Hepatocyte (in vitro differentiated cells): Measurements from ENCODE around the gene MRPS9. TPM values are rescaled to one million over a fixed set of nuclear protein-coding genes. Genes with fewer than 3 reads are reported as not detected.

Source experiments
- DNase-seq: peaks from one replicate; pipeline ENCODE4 v3.0.0-alpha.2; 2016; ENCODE audit warnings: low spot score
- H2AFZ ChIP-seq: fragments of 200-600 bp; sonication (generic); 2 replicates; pipeline ENCODE4 v1.6.0; 2016; ENCODE audit warnings: antibody characterized with exemption, mild to moderate bottlenecking
- H3K27ac ChIP-seq: fragments of 200-600 bp; sonication (generic); 2 replicates; pipeline ENCODE4 v1.5.1; 2016; ENCODE audit warnings: mild to moderate bottlenecking
- H3K27me3 ChIP-seq: fragments of 200-600 bp; sonication (generic); 2 replicates; pipeline ENCODE4 v1.6.1; 2016
- H3K36me3 ChIP-seq: fragments of 200-600 bp; sonication (generic); replicated peaks from 2 replicates; pipeline ENCODE4 v1.5.1; 2016; ENCODE audit warnings: low read depth; ENCODE audit not compliant: insufficient read depth
- H3K4me1 ChIP-seq: fragments of 200-600 bp; sonication (generic); 2 replicates; pipeline ENCODE4 v1.5.1; 2016; ENCODE audit warnings: mild to moderate bottlenecking, moderate library complexity; ENCODE audit not compliant: insufficient read depth
- H3K4me2 ChIP-seq: fragments of 200-600 bp; sonication (generic); 2 replicates; pipeline ENCODE4 v1.6.0; 2016
- H3K4me3 ChIP-seq: fragments of 200-600 bp; sonication (generic); 2 replicates; pipeline ENCODE4 v1.5.1; 2016; ENCODE audit warnings: mild to moderate bottlenecking
- H3K79me2 ChIP-seq: fragments of 200-600 bp; sonication (generic); 2 replicates; pipeline ENCODE4 v1.6.0; 2017; ENCODE audit warnings: mild to moderate bottlenecking
- H3K9me2 ChIP-seq: fragments of 200-600 bp; sonication (generic); replicated peaks from 2 replicates; pipeline ENCODE4 v1.6.0; 2017; ENCODE audit warnings: mild to moderate bottlenecking; ENCODE audit not compliant: insufficient read depth
- H3K9me3 ChIP-seq: fragments of 200-600 bp; sonication (generic); 2 replicates; pipeline ENCODE4 v1.5.1; 2016; ENCODE audit warnings: low read depth, mild to moderate bottlenecking
- H4K20me1 ChIP-seq: fragments of 200-600 bp; sonication (generic); 2 replicates; pipeline ENCODE4 v1.6.0; 2016; ENCODE audit warnings: mild to moderate bottlenecking; ENCODE audit not compliant: insufficient read depth, poor library complexity, severe bottlenecking
- EZH2 ChIP-seq: fragments of 200-600 bp; sonication (generic); IDR thresholded peaks from 2 replicates; pipeline ENCODE4 v1.6.1; 2016; ENCODE audit warnings: antibody characterized with exemption, mild to moderate bottlenecking, borderline replicate concordance
- EZH2phosphoT487 ChIP-seq: fragments of 200-600 bp; sonication (generic); IDR thresholded peaks from one replicate; pipeline ENCODE4 v1.6.1; 2018; ENCODE audit warnings: antibody characterized with exemption, mild to moderate bottlenecking, low read depth, moderate library complexity; ENCODE audit not compliant: unreplicated experiment, severe bottlenecking
- WGBS: methylation state at CpG from one replicate; pipeline ENCODE4 v1.1.6; 2016; ENCODE audit warnings: low lambda C conversion rate; ENCODE audit errors: missing lambda C conversion rate; 5-methylcytosine and 5-hydroxymethylcytosine counted together
- polyA plus RNA-seq: library from polyadenylated mRNA; unstranded; fragments of >200 nt; fragmentation: Nextera tagmentation; extraction: Ambion mirVana; gene quantifications from 2 replicates; pipeline ENCODE4 v1.2.1, GENCODE V29; 2016
- total RNA-seq: library from RNA; depleted of rRNA; stranded (reverse); fragments of >200 nt; gene quantifications from 2 replicates; pipeline ENCODE4 v1.2.3, GENCODE V29; 2014
- TF ChIP-seq, protein P1 (sequence below): fragments of 200-600 bp; sonication (generic); IDR thresholded peaks from 2 replicates; pipeline ENCODE4 v1.5.1; 2016; ENCODE audit warnings: antibody characterized with exemption, mild to moderate bottlenecking; ENCODE audit not compliant: poor library complexity

The MRPS9 gene
- total and polyA plus RNA-seq, 2 experiments from 2014 or later = 30.8 to 35.0 TPM

DNA sequence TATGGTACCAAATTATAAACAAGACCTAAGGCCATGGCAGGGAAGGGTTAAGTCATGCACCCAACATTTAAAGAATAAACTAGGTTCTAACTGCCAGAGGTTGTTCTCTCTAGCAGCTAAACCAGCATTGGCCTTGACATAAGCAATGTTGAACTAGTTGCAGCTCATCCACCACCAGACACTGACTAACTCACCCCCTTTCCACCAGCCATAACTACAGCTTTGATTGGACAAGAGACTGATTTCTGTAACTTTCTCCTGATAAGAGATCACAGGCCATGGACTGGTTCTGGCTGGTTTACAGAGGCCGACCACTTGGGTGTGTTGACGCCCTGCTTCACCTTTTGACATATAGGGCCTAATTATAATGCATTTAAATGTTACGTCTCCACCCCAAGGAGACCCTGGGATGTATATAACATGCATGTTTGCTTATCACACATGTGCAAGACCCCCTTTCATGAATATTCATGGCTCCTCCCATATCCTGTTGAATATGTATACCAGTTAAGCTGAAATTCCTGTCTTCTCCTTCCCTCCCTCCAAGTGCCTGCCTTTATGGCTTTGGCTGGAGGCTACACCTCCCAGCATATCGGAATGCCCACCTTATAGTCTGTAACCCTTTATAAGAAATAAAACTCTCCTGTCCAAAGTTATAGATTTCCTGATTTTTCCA is 75.9 kb downstream of the MRPS9 start:
- Histone ChIP-seq H3K36me3 (no peaks in the 10 kb centered on the region), H3K27me3 (no peaks in the 10 kb centered on the region), H3K27ac (no peak overlapping the region), H3K4me2 (no peak overlapping the region), H4K20me1 (no peaks in the 10 kb centered on the region), H3K4me1 (no peaks in the 10 kb centered on the region), H3K4me3 (no peak overlapping the region), H2AFZ (no peak overlapping the region), H3K9me3 (no peaks in the 10 kb centered on the region), H3K9me2 (no peaks in the 10 kb centered on the region), H3K79me2 (no peaks in the 10 kb centered on the region)
- no peak for DNase-seq
- 75% methylated on average over 4 of the region's 4 CpGs for WGBS
- TF ChIP-seq EZH2 = no peak
- TF ChIP-seq EZH2phosphoT487 = no peak
- TF ChIP-seq, protein P1, sequence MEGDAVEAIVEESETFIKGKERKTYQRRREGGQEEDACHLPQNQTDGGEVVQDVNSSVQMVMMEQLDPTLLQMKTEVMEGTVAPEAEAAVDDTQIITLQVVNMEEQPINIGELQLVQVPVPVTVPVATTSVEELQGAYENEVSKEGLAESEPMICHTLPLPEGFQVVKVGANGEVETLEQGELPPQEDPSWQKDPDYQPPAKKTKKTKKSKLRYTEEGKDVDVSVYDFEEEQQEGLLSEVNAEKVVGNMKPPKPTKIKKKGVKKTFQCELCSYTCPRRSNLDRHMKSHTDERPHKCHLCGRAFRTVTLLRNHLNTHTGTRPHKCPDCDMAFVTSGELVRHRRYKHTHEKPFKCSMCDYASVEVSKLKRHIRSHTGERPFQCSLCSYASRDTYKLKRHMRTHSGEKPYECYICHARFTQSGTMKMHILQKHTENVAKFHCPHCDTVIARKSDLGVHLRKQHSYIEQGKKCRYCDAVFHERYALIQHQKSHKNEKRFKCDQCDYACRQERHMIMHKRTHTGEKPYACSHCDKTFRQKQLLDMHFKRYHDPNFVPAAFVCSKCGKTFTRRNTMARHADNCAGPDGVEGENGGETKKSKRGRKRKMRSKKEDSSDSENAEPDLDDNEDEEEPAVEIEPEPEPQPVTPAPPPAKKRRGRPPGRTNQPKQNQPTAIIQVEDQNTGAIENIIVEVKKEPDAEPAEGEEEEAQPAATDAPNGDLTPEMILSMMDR = no peak

DNA sequence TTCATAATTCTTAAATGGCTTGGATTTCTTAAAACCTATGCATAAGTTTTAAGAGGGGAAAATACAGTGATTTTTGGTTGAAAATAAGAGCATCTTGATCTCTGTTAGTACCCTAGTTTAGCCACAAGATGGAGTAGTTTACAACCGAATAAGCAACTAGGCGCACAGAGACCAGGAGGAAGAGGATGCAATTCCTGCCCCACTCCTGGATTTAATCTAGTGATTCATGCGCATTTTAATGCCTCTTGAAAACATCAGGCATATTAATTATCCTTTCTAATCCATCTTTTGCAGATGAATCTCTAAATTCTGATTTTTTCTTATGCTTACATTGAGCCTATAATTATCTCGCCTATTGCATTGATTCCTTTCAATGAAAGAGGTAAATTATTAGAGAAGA is 76.7 kb downstream of the MRPS9 start:
- H3K4me2 ChIP-seq = no peak overlapping the region

DNA sequence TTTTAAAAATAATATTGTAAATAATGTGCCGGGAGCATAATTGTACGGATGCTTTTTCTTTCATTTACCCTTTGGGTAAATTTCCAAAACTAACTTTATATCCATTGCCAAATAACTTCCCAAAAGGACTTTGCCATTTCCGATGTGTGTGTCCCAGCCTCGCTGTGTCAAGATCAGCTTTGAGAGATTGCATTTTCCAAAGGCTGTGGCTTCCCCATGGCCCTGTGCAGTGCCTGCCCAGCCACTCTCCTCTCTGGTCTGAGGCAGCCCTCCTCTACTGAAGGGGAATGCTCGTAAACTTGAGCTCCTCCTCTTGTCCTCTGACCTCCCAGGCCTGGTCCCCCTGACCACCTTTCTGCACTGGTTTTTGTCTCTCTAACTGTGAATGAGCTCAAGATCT is 78.5 kb downstream of the MRPS9 start:
- Histone ChIP-seq H3K36me3 (no peaks in the 10 kb centered on the region), H3K27me3 (no peaks in the 10 kb centered on the region), H3K27ac (no peak overlapping the region), H3K9me3 (no peaks in the 10 kb centered on the region), H3K9me2 (no peaks in the 10 kb centered on the region), H3K4me3 (no peak overlapping the region), H3K4me2 (no peak overlapping the region), H3K79me2 (no peaks in the 10 kb centered on the region), H3K4me1 (no peaks in the 10 kb centered on the region), H4K20me1 (no peaks in the 10 kb centered on the region), H2AFZ (no peak overlapping the region)
- WGBS = 88% methylated on average over 5 of the region's 5 CpGs
- no peak for DNase-seq
- no peak for TF ChIP-seq EZH2
- TF ChIP-seq EZH2phosphoT487 = no peak
- TF ChIP-seq, protein P1 = no peak

More for the DNA sequence above, 76.7 kb downstream of the MRPS9 start:
- H3K4me1 ChIP-seq = no peaks in the 10 kb centered on the region
- H3K9me2 ChIP-seq = no peaks in the 10 kb centered on the region
- no peak overlapping the region for H3K27ac ChIP-seq
- H3K27me3 ChIP-seq = no peaks in the 10 kb centered on the region
- H3K79me2 ChIP-seq = no peaks in the 10 kb centered on the region
- no peaks in the 10 kb centered on the region for H3K9me3 ChIP-seq
- DNase-seq = peak; percentile 72
- TF ChIP-seq EZH2phosphoT487 (no peak), EZH2 (no peak)
- TF ChIP-seq, protein P1 = peak; percentile 81
- H2AFZ ChIP-seq = no peak overlapping the region
- H4K20me1 ChIP-seq = no peaks in the 10 kb centered on the region
- 24% methylated on average over 4 of the region's 4 CpGs for WGBS
- H3K36me3 ChIP-seq = no peaks in the 10 kb centered on the region
- no peak overlapping the region for H3K4me3 ChIP-seq
